ENCODE data around the gene SUCLG2. TPM values are rescaled to one million over a fixed set of nuclear protein-coding genes. Genes with fewer than 3 reads are reported as not detected.

Gene SUCLG2
- total and polyA plus RNA-seq, 10 of the 15 experiments (the other 5 are each of a cell fraction or from before 2014, with no cell fraction given), result 17.8 to 50.9 (median 37.2) TPM

DNA sequence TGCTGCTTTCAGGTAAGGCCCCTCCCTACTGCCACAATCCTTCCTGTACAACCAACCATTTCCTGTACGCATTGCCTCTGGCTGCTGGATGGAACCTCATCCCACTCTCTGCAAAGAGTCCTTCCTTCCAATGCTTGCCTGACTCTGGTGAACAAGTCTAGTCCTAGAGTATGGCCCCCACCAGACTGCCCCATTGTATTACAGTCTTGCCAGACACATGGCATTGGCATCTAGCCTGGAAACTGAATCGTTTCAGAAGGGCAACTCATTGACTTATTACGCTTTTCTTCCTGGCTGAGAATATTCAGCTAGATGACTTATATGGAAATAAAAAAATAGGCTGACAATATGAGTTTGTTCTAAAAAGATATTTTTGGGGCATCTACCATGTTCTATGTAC is 170.3 kb downstream of the SUCLG2 start:
- no peak overlapping the region for H3K4me2 ChIP-seq (ENCODE audit: control insufficient read depth, insufficient read depth)
- no peak for FAIRE-seq
- in situ Hi-C loops (cut with MboI) (no loop called here), intact Hi-C loops (cut with micrococcal nuclease; ENCODE audit: unreplicated experiment) (no loop called here)
- POLR2A ChIA-PET, result no interaction called here
- no peak overlapping the region for H3K9ac ChIP-seq (ENCODE audit: control insufficient read depth, insufficient read depth, low read length)
- WGBS (ENCODE audit: insufficient coverage, insufficient replicate concordance, low lambda C conversion rate, missing lambda C conversion rate), result 96% methylated on average over 3 of the region's 3 CpGs
- TF ChIP-seq TCF7 (IDR thresholded peaks at IDR 0.05; ENCODE audit: borderline replicate concordance) (no peak), PML (IDR thresholded peaks at IDR 0.05; ENCODE audit: low read length) (no peak), TCF3 (IDR thresholded peaks at IDR 0.05; ENCODE audit: borderline replicate concordance, insufficient read depth, low read depth, low read length) (no peak), NFIC (IDR thresholded peaks at IDR 0.05; ENCODE audit: low read depth, low read length) (no peak), ZNF217 (IDR thresholded peaks at IDR 0.05) (no peak)
- TF ChIP-seq, protein P1, sequence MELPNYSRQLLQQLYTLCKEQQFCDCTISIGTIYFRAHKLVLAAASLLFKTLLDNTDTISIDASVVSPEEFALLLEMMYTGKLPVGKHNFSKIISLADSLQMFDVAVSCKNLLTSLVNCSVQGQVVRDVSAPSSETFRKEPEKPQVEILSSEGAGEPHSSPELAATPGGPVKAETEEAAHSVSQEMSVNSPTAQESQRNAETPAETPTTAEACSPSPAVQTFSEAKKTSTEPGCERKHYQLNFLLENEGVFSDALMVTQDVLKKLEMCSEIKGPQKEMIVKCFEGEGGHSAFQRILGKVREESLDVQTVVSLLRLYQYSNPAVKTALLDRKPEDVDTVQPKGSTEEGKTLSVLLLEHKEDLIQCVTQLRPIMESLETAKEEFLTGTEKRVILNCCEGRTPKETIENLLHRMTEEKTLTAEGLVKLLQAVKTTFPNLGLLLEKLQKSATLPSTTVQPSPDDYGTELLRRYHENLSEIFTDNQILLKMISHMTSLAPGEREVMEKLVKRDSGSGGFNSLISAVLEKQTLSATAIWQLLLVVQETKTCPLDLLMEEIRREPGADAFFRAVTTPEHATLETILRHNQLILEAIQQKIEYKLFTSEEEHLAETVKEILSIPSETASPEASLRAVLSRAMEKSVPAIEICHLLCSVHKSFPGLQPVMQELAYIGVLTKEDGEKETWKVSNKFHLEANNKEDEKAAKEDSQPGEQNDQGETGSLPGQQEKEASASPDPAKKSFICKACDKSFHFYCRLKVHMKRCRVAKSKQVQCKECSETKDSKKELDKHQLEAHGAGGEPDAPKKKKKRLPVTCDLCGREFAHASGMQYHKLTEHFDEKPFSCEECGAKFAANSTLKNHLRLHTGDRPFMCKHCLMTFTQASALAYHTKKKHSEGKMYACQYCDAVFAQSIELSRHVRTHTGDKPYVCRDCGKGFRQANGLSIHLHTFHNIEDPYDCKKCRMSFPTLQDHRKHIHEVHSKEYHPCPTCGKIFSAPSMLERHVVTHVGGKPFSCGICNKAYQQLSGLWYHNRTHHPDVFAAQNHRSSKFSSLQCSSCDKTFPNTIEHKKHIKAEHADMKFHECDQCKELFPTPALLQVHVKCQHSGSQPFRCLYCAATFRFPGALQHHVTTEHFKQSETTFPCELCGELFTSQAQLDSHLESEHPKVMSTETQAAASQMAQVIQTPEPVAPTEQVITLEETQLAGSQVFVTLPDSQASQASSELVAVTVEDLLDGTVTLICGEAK (IDR thresholded peaks at IDR 0.05; ENCODE audit: borderline replicate concordance), result no peak
- no peaks in the 10 kb centered on the region for H4K20me1 ChIP-seq (ENCODE audit: control insufficient read depth, insufficient read depth)
- H3K36me3 ChIP-seq (ENCODE audit: control insufficient read depth in 2 of 2, insufficient read depth in 2 of 2, low read length in 1 of 2), result no peaks in the 10 kb centered on the region; a peak in 1 of 4 replicates
- no peak for ATAC-seq
- BruUV-seq (replicated peaks), result no TSS peak
- no peaks in the 10 kb centered on the region for H3K4me1 ChIP-seq (ENCODE audit: control insufficient read depth, insufficient read depth, low read length)
- no peaks in the 10 kb centered on the region for H3K27me3 ChIP-seq (replicated peaks in 1 of 2; ENCODE audit: control insufficient read depth in 2 of 2, insufficient read depth in 2 of 2, low read length in 1 of 2)
- SMC1A ChIA-PET (ENCODE audit: uncharacterized antibody, unreplicated experiment), result no interaction called here
- H3K4me3 ChIP-seq, result no peak overlapping the region
- no peak for DNase-seq (ENCODE audit: low read depth, low spot score)
- H3K9me3 ChIP-seq (replicated peaks; ENCODE audit: control insufficient read depth, insufficient read depth, low read length), result no peaks in the 10 kb centered on the region
- H2AFZ ChIP-seq (ENCODE audit: control insufficient read depth, low read depth, low read length), result no peak overlapping the region
- CTCF ChIA-PET, result no interaction called here
- no peak overlapping the region for H3K27ac ChIP-seq (ENCODE audit: control insufficient read depth, insufficient read depth)
- no peaks in the 10 kb centered on the region for H3K79me2 ChIP-seq (ENCODE audit: control insufficient read depth, insufficient read depth, low read length)
- RAD21 ChIA-PET (ENCODE audit: unreplicated experiment), result no interaction called here
